Activated CD8-positive, alpha-beta T cell treated with anti-CD3 and anti-CD28 coated beads for 36 hours (primary cell): Measurements from ENCODE around the gene INPP4B. TPM values are rescaled to one million over a fixed set of nuclear protein-coding genes. Genes with fewer than 3 reads are reported as not detected.

Experiments
- ATAC-seq: fragments of 200-7000 bp; cut with Tn5 transposase; one replicate; pipeline ENCODE4 v1.10.0; 2021; ENCODE audit warnings: mild to moderate bottlenecking, moderate library complexity
- CTCF ChIA-PET: fragments of 350-600 bp; sonication (Branson Sonifier 250); formaldehyde crosslinking; loops from one replicate; lab custom pipeline; 2021; ENCODE audit warnings: antibody characterized with exemption; lab: Charles Lee
- POLR2A ChIA-PET: fragments of 350-600 bp; sonication (Branson Sonifier 250); formaldehyde crosslinking; loops from one replicate; lab custom pipeline; 2021; ENCODE audit warnings: antibody characterized with exemption; lab: Charles Lee
- DNase-seq: peaks from one replicate; pipeline ENCODE4 v3.0.0-alpha.2; 2020
- H3K27ac Mint-ChIP-seq: one replicate; pipeline ENCODE4 v1.8.0; 2021; ENCODE audit warnings: mild to moderate bottlenecking, mixed read lengths
- H3K27me3 Mint-ChIP-seq: one replicate; pipeline ENCODE4 v1.8.0; 2021; ENCODE audit warnings: mixed read lengths
- H3K36me3 Mint-ChIP-seq: one replicate; pipeline ENCODE4 v1.8.0; 2021; ENCODE audit warnings: low read depth, mixed read lengths
- H3K4me1 Mint-ChIP-seq: one replicate; pipeline ENCODE4 v1.8.0; 2021; ENCODE audit warnings: low read depth, mixed read lengths
- H3K4me3 Mint-ChIP-seq: one replicate; pipeline ENCODE4 v1.8.0; 2021; ENCODE audit warnings: mild to moderate bottlenecking, moderate library complexity, mixed read lengths
- H3K9me3 Mint-ChIP-seq: one replicate; pipeline ENCODE4 v1.8.0; 2021; ENCODE audit warnings: mixed read lengths
- CTCF ChIP-seq: fragments of 200-600 bp; IDR thresholded peaks from one replicate; pipeline ENCODE4 v1.8.0; 2022; ENCODE audit warnings: antibody characterized with exemption, mild to moderate bottlenecking
- intact Hi-C: fragments of 100-400 bp; cut with micrococcal nuclease; formaldehyde crosslinking; loops from one replicate; pipeline ENCODE4 v1.10.0; 2022
- total RNA-seq, 2 experiments: library from RNA; stranded (reverse); gene quantifications; one replicate each; pipeline ENCODE4 v1.2.3, GENCODE V29; 2021

Gene INPP4B
- total RNA-seq = 10 to 100 TPM; 46.1 to 46.9 TPM

- Mint-ChIP-seq H3K4me1 (peaks cover 5% of the 10 kb centered on the region), H3K4me3 (peak within 1 kb of the TSS; percentile 83), H3K36me3 (no peaks in the 10 kb centered on the region), H3K27ac (no peak within 1 kb of the TSS), H3K9me3 (no peaks in the 10 kb centered on the region), H3K27me3 (peaks cover 28% of the 10 kb centered on the region)
- CTCF ChIA-PET = interaction anchor here (1.0 to 1.6 kb wide), 6 partner anchors 11 to 563 kb away, joined by 3 to 4 read pairs (median 4); no protein-coding TSS in a partner anchor
- POLR2A ChIA-PET = interaction anchor here (0.5 to 0.7 kb wide), 2 partner anchors 291 to 643 kb away, joined by 3 to 4 read pairs; no protein-coding TSS in a partner anchor
- peak; percentile 65 for ATAC-seq
- intact Hi-C loops = loop anchor here (2.0 to 10.0 kb wide), 4 partner anchors 121 to 719 kb away; no protein-coding TSS in a partner anchor
- no peak for TF ChIP-seq CTCF
- DNase-seq = peak; percentile 58
Observed at GRCh38 chr4:142846108-142846728, at the start of gene INPP4B. INPP4B (minus strand) TSS chr4:142846301.

GRCh38 chr4:142893012-142893411 lies 46.9 kb upstream of the INPP4B start:
- POLR2A ChIA-PET = no interaction called here
- H3K36me3 Mint-ChIP-seq = no peaks in the 10 kb centered on the region
- no peak overlapping the region for H3K4me3 Mint-ChIP-seq
- peaks cover 3% of the 10 kb centered on the region for H3K27me3 Mint-ChIP-seq
- peaks cover 10% of the 10 kb centered on the region for H3K9me3 Mint-ChIP-seq
- ATAC-seq (no peak), DNase-seq (no peak)
- H3K27ac Mint-ChIP-seq = no peak overlapping the region
- no peaks in the 10 kb centered on the region for H3K4me1 Mint-ChIP-seq
- TF ChIP-seq CTCF = no peak
- CTCF ChIA-PET = no interaction called here
- intact Hi-C loops = no loop called here

GRCh38 chr4:142886566-142886965 lies 40.5 kb upstream of the INPP4B start:
- no peak overlapping the region for H3K4me3 Mint-ChIP-seq
- H3K36me3 Mint-ChIP-seq = no peaks in the 10 kb centered on the region
- POLR2A ChIA-PET = no interaction called here
- TF ChIP-seq CTCF = no peak
- H3K27me3 Mint-ChIP-seq = peaks cover 3% of the 10 kb centered on the region
- ATAC-seq = no peak
- CTCF ChIA-PET = no interaction called here
- intact Hi-C loops = no loop called here
- no peak overlapping the region for H3K27ac Mint-ChIP-seq
- no peak for DNase-seq
- H3K4me1 Mint-ChIP-seq = no peaks in the 10 kb centered on the region
- H3K9me3 Mint-ChIP-seq = no peaks in the 10 kb centered on the region

GRCh38 chr4:142883040-142883832 lies 37.1 kb upstream of the INPP4B start:
- DNase-seq = peak; percentile 7
- no peak overlapping the region for H3K27ac Mint-ChIP-seq
- POLR2A ChIA-PET = no interaction called here
- no peak overlapping the region for H3K4me3 Mint-ChIP-seq
- no peaks in the 10 kb centered on the region for H3K9me3 Mint-ChIP-seq
- no peaks in the 10 kb centered on the region for H3K36me3 Mint-ChIP-seq
- no peak for ATAC-seq
- H3K27me3 Mint-ChIP-seq = no peaks in the 10 kb centered on the region
- no peaks in the 10 kb centered on the region for H3K4me1 Mint-ChIP-seq
- intact Hi-C loops = no loop called here
- CTCF ChIA-PET = no interaction called here
- no peak for TF ChIP-seq CTCF

- H3K36me3 Mint-ChIP-seq = no peaks in the 10 kb centered on the region
- POLR2A ChIA-PET = no interaction called here
- H3K27me3 Mint-ChIP-seq = no peaks in the 10 kb centered on the region
- no peaks in the 10 kb centered on the region for H3K9me3 Mint-ChIP-seq
- DNase-seq (no peak), ATAC-seq (no peak)
- H3K27ac Mint-ChIP-seq = no peak overlapping the region
- CTCF ChIA-PET = no interaction called here
- no peak for TF ChIP-seq CTCF
- no peak overlapping the region for H3K4me3 Mint-ChIP-seq
- no peaks in the 10 kb centered on the region for H3K4me1 Mint-ChIP-seq
- intact Hi-C loops = no loop called here
Observed at GRCh38 chr4:142882159-142882558, 36.1 kb upstream of the INPP4B start.
